ENCODE measurements around the gene ADH1C. TPM values are rescaled to one million over a fixed set of nuclear protein-coding genes. Genes with fewer than 3 reads are reported as not detected.
"Not testable (repeated sequence)": the region's sequence is repeated elsewhere in the genome, so short reads cannot be mapped to it uniquely, and the experiment has no call there.

ADH1C gene
- total RNA-seq, 2 donors from 2014 or later: 1.7 to 14.5 TPM

- no peak for DNase-seq (ENCODE audit: low spot score)
- TF ChIP-seq POLR2A (IDR thresholded peaks at IDR 0.05): no peak
- TF ChIP-seq POLR2AphosphoS5 (IDR thresholded peaks at IDR 0.05): no peak
- TF ChIP-seq, protein P1, sequence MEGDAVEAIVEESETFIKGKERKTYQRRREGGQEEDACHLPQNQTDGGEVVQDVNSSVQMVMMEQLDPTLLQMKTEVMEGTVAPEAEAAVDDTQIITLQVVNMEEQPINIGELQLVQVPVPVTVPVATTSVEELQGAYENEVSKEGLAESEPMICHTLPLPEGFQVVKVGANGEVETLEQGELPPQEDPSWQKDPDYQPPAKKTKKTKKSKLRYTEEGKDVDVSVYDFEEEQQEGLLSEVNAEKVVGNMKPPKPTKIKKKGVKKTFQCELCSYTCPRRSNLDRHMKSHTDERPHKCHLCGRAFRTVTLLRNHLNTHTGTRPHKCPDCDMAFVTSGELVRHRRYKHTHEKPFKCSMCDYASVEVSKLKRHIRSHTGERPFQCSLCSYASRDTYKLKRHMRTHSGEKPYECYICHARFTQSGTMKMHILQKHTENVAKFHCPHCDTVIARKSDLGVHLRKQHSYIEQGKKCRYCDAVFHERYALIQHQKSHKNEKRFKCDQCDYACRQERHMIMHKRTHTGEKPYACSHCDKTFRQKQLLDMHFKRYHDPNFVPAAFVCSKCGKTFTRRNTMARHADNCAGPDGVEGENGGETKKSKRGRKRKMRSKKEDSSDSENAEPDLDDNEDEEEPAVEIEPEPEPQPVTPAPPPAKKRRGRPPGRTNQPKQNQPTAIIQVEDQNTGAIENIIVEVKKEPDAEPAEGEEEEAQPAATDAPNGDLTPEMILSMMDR (IDR thresholded peaks at IDR 0.05): no peak
- intact Hi-C loops (cut with DNase I): loop anchor here (5.0 kb wide), 1 partner anchor 56 kb away; no protein-coding TSS in a partner anchor
- Histone ChIP-seq H3K9me3 (no peaks in the 10 kb centered on the region), H3K27me3 (replicated peaks; ENCODE audit: insufficient read depth) (no peaks in the 10 kb centered on the region), H3K36me3 (no peaks in the 10 kb centered on the region), H3K27ac (peak overlapping the region; percentile 62 to 63), H3K4me1 (replicated peaks) (peaks cover 2% of the 10 kb centered on the region), H3K4me3 (no peak overlapping the region)
- WGBS: 76% methylated on average over 1 of the region's 1 CpG
These were observed 30.3 kb upstream of the ADH1C start for GRCh38 chr4:99382745-99383360.

DNA sequence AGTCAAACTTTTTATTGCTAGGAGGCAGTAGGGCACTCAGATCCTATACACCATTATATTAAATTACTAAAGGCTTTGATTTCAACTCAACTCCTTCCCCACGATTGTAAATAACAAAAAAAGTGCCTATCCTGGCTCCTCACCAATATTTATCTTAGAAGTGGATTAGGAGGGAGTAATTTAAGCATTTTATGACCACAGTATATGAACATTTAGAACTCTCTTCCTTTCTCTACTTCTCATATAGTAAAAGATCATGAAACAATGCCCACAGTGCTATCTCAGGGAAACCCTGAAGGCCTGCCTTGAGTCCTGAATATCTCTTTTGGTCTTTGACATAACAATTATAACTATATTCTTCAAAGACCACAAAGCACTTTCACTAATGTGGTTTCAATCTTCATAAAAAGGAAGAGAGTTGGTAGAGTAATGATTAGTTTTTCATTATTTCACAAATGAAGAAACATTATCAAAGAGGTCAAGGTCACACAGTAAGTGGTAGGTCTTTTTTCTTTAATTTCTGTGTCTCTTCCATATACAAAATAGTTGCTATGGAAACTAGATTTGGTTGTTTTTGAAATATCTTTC lies 29.1 kb upstream of the ADH1C start:
- TF ChIP-seq, protein P1 (IDR thresholded peaks at IDR 0.05): no peak
- no peak for TF ChIP-seq POLR2A (IDR thresholded peaks at IDR 0.05)
- no peak for TF ChIP-seq POLR2AphosphoS5 (IDR thresholded peaks at IDR 0.05)
- Histone ChIP-seq H3K36me3 (no peaks in the 10 kb centered on the region), H3K4me3 (no peak overlapping the region), H3K27ac (no peak overlapping the region), H3K27me3 (replicated peaks; ENCODE audit: insufficient read depth) (no peaks in the 10 kb centered on the region), H3K4me1 (replicated peaks) (peaks cover 2% of the 10 kb centered on the region), H3K9me3 (no peaks in the 10 kb centered on the region)
- 16% methylated on average over 1 of the region's 1 CpG for WGBS
- intact Hi-C loops (cut with DNase I): loop anchor here (5.0 kb wide), 1 partner anchor 54 kb away; no protein-coding TSS in a partner anchor
- DNase-seq (ENCODE audit: low spot score): no peak

- no peaks in the 10 kb centered on the region for H3K9me3 ChIP-seq
- intact Hi-C loops (cut with DNase I): no loop called here
- H3K27me3 ChIP-seq (replicated peaks; ENCODE audit: insufficient read depth): no peaks in the 10 kb centered on the region
- H3K4me3 ChIP-seq: no peak overlapping the region
- no peaks in the 10 kb centered on the region for H3K36me3 ChIP-seq
- H3K4me1 ChIP-seq (replicated peaks): peaks cover 2% of the 10 kb centered on the region
- TF ChIP-seq, protein P1 (IDR thresholded peaks at IDR 0.05): no peak
- TF ChIP-seq POLR2AphosphoS5 (IDR thresholded peaks at IDR 0.05) (no peak), POLR2A (IDR thresholded peaks at IDR 0.05) (no peak)
- no peak overlapping the region for H3K27ac ChIP-seq
- no peak for DNase-seq (ENCODE audit: low spot score)
These were observed 27.0 kb upstream of the ADH1C start for GRCh38 chr4:99379571-99379970.

GRCh38 chr4:99378876-99379275 lies 26.3 kb upstream of the ADH1C start:
- intact Hi-C loops (cut with DNase I): no loop called here

DNA sequence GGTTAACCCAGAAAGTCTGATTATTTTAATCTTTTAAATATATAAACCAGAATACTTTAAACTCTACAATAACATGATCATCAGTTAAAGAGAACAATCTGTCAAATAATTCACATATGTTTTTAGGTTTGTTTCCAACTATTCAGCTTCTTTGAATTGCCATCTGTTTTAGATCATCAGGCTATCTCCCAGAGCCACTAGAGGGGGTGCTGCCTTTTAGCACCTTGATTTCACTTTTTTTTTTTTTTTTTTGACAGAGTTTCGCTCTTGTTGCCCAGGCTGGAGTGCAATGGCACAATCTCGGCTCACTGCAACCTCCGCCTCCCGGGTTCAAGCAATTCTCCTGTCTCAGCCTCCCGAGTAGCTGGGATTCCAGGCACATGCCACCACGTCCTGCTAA lies 24.8 kb upstream of the ADH1C start:
- H3K9me3 ChIP-seq; H3K27ac ChIP-seq; H3K4me3 ChIP-seq; intact Hi-C loops (cut with DNase I); H3K4me1 ChIP-seq (replicated peaks); H3K27me3 ChIP-seq (replicated peaks; ENCODE audit: insufficient read depth); H3K36me3 ChIP-seq; DNase-seq (ENCODE audit: low spot score): not testable (repeated sequence)
- 88% methylated on average over 6 of the region's 6 CpGs for WGBS

More at GRCh38 chr4:99378876-99379275, 26.3 kb upstream of the ADH1C start:
- Histone ChIP-seq H3K4me1 (replicated peaks) (no peaks in the 10 kb centered on the region), H3K27ac (no peak overlapping the region), H3K36me3 (no peaks in the 10 kb centered on the region), H3K4me3 (no peak overlapping the region), H3K9me3 (no peaks in the 10 kb centered on the region), H3K27me3 (replicated peaks; ENCODE audit: insufficient read depth) (no peaks in the 10 kb centered on the region)
- DNase-seq (ENCODE audit: low spot score): no peak
- WGBS: 91% methylated on average over 3 of the region's 3 CpGs
- TF ChIP-seq POLR2A (IDR thresholded peaks at IDR 0.05) (no peak), POLR2AphosphoS5 (IDR thresholded peaks at IDR 0.05) (no peak)
- TF ChIP-seq, protein P1 (IDR thresholded peaks at IDR 0.05): no peak

- H3K9me3 ChIP-seq; H3K27me3 ChIP-seq (replicated peaks; ENCODE audit: insufficient read depth); H3K4me1 ChIP-seq (replicated peaks); H3K27ac ChIP-seq; H3K36me3 ChIP-seq; DNase-seq (ENCODE audit: low spot score); H3K4me3 ChIP-seq; intact Hi-C loops (cut with DNase I): not testable (repeated sequence)
- 100% methylated on average over 2 of the region's 2 CpGs for WGBS
These were observed 19.9 kb upstream of the ADH1C start for GRCh38 chr4:99372464-99372863.

DNA sequence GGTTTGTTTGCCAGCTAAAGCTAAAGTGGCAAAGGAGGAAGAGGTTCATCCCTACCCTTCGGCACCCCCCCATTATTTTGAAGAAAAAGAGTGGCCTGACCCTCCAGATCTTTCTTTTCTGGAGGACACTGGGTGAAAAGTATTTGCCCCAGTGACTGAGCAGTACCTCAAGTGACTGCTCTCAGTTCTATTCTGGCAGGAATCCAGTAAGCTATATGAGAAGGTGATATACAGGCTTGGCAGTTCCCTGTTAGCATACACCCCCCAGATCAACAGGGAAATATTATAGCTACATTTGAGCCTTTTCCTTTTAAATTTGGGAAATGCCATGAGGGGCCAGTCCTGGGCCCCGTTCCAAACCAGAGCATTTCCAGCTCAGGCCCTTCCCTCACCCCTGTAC lies 15.3 kb upstream of the ADH1C start:
- H3K4me3 ChIP-seq; H3K27ac ChIP-seq; H3K27me3 ChIP-seq (replicated peaks; ENCODE audit: insufficient read depth); H3K9me3 ChIP-seq; DNase-seq (ENCODE audit: low spot score); H3K36me3 ChIP-seq; H3K4me1 ChIP-seq (replicated peaks); intact Hi-C loops (cut with DNase I): not testable (repeated sequence)
- 47% methylated on average over 2 of the region's 2 CpGs for WGBS

All from prostate gland (tissue), 2 donors.